SK-N-MC (cell line): ENCODE data around the gene VTCN1.

Experiments used
- EZH2 ChIP-seq: fragments of 200-600 bp; sonication (generic); IDR thresholded peaks from one replicate; pipeline ENCODE4 v1.6.1; 2017; ENCODE audit warnings: antibody characterized with exemption
- FOXP2 ChIP-seq: optimal IDR thresholded peaks from 2 replicates; pipeline ENCODE3; 2011; ENCODE audit warnings: mild to moderate bottlenecking, moderate library complexity; ENCODE audit not compliant: insufficient read depth; ENCODE audit errors: extremely low read length, control extremely low read depth
- POLR2AphosphoS5 ChIP-seq: IDR thresholded peaks from 2 replicates; pipeline ENCODE4 v1.6.1; 2012; ENCODE audit warnings: mild to moderate bottlenecking, low read depth, low read length, borderline replicate concordance

GRCh38 chr1:117177376-117177775 is 33.4 kb downstream of the VTCN1 start:
- TF ChIP-seq POLR2AphosphoS5 (no peak), FOXP2 (no peak), EZH2 (no peak)
